Kidney tubule cell (primary cell): Measurements from ENCODE around the gene ZNF326.
"Not testable (repeated sequence)": the region's sequence is repeated elsewhere in the genome, so short reads cannot be mapped to it uniquely, and the experiment has no call there.

Experiments used
- DNase-seq: peaks from one replicate; pipeline ENCODE4 v3.0.0-alpha.2; 2018; ENCODE audit warnings: low spot score

The ZNF326 gene

DNA sequence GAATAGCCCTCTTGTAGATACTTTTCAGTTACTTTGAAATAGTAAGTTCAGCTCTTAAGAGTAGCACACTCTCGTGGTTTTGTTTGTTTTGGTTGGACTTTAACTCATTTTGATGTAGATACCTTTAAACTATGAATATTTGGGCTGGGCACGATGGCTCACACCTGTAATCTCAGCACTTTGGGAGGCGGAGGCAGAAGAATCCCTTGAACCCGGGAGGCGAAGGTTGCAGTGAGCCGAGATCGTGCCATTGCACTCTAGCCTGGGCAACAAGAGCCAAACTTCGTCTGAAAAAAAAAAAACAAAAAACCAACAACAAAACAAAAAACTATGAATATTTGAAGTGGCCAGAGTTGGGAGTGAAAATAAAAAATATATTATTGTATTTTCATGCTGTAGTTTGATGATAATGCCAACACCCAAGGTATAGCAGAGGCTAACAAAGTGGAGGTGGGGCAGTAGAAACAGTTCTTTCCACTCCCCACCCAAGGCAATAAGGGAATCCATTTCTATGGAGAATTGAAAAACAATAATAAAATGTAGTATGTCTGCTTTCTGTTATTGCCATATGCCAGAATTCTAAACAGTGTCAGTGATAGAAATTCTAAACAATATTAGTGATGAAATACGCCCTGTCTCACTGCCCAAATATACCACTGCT, 1.7 kb downstream of the ZNF326 start:
- no peak for DNase-seq

GRCh38 chr1:89997152-89997551, 2.2 kb downstream of the ZNF326 start:
- DNase-seq, result not testable (repeated sequence)

DNA sequence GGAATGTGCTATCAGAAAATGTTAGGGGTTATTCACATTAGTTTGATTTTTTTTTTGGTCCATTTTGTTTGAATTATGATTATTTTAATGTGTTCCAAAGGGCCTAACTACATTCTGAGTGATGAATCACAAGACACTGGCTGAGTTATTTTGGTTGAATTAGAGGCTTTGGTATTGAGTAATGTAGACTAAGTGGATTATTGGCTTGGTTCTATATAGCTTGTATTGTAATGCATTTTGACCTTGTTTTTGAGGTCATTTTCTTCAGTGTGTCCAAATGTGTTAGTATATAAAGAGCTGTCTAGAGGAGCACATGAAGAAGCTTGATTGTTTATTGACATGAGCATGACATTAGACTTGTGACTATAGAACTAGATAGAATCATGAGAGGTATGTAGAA, 3.4 kb downstream of the ZNF326 start:
- no peak for DNase-seq

DNA sequence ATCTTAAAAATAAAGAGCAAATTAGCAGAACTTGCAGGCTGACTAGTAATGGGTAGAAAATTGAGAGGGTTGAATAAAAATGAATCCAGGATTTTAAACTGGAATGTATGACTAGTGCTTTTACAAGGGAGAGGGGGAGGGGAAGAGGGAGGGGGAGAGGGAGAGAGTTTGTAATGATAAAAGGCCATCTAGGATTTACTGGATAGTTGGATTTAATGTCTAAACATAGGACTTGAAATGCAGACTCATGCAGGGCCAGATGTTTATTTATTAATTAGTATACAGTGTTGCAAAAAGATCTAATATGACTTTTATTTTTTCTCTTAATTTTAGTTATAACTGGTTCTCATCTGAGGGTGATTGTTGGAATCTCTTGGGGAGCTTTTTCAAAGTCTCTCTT, 4.3 kb downstream of the ZNF326 start:
- no peak for DNase-seq

DNA sequence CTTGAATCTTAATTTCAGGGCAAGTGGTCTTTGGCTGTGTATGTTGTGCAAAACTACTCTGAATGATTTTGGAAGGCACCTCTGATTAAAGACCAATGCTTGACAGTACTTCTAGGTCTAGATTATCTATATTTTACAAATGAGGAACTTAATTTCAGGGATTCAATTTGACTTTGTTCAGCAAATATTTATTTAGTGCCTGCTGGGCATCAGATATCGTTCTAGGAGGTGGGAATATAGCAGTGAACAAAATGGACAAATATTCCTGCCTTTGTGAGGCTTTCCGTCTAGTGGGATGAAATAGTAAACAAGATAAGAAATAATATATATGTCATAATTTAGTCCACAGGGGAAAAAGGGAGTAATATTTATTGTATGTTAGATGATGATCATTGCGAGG, 4.7 kb downstream of the ZNF326 start:
- no peak for DNase-seq

DNA sequence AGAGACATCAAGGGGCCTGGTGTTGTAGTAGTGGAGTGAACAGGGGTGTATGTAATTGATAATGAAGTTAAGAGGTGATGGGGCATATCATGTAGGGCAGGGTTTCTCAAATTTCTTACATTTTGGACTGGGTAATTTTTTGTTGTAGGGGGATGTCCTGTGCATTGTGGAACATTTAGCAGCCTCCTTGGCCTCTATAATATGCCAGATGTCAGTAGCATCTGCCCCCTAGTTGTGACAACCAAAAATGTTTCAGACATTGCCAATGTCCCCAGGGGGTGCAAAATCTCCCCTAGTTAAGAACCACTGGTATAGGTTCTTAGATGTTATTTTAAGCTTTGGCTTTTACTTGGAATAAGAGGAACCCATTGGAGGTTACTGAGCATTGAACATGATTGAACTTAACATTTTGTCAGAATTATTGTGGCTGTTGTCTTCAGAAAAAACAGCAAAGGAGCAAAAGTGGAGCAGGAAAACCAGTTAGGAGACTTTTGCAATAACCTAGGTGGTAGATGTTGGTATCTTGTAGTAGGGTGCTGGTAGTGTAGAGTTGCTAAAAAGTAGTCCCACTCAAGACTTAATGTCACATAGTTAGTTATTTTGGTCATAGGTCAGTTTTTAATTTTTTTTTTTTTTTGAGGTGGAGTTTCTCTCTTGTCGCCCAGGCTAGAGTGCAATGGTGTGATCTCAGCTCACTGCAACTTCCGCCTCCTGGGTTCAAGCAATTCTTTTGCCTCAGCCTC, 6.2 kb downstream of the ZNF326 start:
- DNase-seq, result no peak

GRCh38 chr1:90007979-90008404, 13.1 kb downstream of the ZNF326 start:
- DNase-seq, result no peak

DNA sequence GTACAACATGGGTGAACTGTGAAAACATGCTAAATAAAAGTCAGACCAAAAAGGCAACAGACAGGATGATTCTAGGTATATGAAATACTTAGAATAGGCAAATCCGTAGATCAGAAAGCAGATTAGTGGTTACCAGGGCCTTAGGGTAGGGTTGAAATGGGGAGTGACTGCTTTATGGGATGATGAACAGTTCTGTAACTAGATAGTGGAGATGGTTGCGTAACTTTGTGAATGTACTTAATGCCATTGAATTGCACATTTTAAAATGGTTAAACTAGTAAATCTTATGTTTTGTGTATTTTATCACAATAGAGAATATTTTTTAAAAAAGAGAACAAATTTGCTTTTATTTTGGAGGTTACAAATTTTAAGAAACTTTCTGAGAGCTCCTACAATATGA, 17.4 kb downstream of the ZNF326 start:
- no peak for DNase-seq

DNA sequence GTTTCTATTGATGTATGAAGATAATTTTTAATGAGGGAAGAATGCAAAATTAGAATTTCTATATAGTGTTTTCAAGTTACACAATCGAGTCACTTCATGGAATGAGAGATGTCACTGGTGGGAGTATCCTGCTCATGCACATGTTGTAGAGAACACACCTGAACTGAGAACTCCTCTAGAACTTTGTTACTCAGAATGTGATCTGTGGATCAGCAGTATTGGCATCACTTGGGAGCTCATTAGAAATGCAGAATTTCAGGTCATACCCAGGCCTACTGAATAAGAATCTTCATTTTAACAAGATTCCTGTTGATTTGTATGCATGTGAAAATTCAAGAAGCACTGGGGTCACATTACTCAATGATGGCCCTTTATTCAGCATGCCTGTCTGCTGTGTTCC, 28.8 kb downstream of the ZNF326 start:
- no peak for DNase-seq

DNA sequence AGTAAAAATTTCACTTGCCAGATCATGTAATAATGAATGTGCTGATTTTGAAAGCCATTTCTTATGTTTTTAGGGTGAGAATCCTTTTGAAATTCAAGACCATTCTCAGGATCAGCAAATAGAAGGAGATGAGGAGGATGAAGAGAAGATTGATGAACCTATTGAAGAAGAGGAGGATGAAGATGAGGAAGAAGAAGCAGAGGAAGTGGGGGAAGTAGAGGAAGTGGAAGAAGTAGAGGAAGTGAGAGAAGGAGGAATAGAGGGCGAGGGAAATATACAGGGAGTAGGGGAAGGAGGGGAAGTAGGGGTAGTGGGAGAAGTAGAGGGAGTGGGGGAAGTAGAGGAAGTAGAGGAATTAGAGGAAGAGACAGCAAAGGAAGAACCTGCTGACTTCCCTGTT, 32.4 kb downstream of the ZNF326 start:
- no peak for DNase-seq

GRCh38 chr1:90039652-90040051, 44.7 kb downstream of the ZNF326 start:
- DNase-seq, result no peak

- no peak for DNase-seq
Observed at GRCh38 chr1:90043586-90043985, 48.7 kb downstream of the ZNF326 start.

DNA sequence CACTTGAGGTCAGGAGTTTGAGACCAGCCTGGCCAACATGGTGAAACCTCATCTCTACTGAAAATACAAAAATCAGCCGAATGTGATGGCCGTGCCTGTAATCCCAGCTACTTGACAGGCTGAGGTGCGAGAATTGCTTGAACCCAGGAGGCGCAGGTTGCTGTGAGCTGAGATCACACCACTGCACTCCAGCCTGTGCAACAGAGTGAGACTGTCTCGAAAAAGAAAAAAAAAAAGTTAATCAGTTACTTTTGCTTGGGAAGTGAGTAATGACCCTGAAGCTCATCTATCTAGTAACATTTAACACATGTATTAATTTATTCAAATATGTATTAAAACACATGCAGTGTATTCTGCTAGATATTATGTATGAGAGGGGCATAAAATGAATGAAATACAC, 49.4 kb downstream of the ZNF326 start:
- DNase-seq, result peak; percentile 76

DNA sequence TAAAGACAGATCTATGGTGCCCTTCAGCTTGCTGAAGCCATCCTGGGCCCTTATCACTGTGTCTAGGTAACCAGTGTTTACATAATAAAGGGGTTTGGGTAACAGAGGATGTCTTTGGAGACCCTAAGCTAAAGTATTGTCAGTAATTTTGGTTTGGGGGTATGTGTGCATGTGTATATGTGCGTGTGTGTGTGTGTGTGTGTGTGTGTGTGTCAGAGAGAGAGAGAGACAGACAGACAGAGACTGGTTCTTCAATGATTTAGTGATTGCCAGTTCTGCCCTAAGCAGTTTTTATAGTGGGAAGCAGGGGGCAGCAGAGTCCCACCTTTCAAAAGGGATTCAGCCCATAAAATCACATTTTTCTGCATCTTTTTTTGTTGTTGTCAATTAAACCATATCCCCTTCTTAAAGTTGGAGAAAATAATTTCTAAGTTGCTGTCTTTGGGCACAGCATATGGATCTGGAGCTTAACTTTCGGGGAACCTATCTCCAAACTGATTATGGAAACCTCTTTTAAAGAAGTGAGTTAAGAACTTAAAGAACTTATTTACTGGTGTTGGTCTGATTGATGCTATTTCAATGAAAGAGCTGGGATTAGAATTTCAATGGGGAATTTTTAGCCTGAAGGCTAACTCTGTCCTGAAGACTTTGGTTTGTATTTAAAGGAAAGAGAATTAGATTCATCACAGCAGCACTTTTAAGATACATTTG, 51.1 kb downstream of the ZNF326 start:
- peak; percentile 30 for DNase-seq

DNA sequence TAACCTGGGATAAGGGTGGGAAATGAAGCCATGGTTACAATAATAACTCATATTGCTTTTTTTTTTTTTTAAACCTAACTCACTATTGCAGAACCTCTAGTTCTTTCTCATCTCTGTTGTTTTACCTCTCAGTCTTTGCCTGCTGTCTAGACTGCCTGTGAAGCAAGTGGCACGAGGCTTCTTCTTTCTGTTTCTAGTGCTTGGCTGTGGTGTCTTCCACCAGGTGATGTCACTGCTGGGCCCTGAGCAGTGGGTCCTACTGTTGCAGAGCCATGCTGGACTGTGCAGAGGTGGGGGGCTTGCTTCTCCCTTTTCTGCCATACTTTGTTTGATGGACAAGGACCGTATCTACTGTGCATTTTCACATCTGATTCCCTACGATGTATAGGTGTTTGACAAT, 51.7 kb downstream of the ZNF326 start:
- no peak for DNase-seq

GRCh38 chr1:90048043-90048442, 53.1 kb downstream of the ZNF326 start:
- DNase-seq, result no peak

DNA sequence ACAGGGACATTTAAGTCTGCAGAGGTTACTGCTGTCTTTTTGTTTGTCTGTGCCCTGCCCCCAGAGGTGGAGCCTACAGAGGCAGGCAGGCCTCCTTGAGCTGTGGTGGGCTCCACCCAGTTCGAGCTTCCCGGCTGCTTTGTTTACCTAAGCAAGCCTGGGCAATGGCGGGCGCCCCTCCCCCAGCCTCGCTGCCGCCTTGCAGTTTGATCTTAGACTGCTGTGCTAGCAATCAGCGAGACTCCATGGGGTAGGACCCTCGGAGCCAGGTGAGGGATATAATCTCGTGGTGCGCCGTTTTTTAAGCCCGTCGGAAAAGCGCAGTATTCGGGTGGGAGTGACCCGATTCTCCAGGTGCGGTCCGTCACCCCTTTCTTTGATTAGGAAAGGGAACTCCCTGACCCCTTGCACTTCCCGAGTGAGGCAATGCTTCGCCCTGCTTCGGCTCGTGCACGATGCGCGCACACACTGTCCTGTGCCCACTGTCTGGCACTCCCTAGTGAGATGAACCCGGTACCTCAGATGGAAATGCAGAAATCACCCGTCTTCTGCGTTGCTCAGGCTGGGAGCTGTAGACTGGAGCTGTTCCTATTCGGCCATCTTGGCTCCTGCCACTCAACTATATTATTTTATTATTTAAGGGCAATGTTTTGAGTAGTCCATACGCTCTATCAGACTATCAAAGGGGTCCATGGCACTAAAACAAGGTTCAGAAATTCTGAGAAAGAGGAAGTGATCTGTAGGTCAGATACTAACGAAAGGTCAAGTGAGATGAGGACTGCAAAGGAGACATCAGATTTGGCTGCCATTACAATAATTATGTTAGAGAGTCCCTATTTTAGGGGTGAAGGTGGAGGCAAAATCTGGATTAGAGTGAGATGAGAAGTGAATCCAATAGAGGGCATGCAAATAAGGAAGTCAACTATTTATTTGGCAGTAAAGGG, 68.1 kb downstream of the ZNF326 start:
- DNase-seq, result not testable (repeated sequence)

- DNase-seq, result not testable (repeated sequence)
Observed at GRCh38 chr1:90064109-90064508, 69.2 kb downstream of the ZNF326 start.

- DNase-seq, result no peak
Observed at GRCh38 chr1:90067194-90067931, 72.5 kb downstream of the ZNF326 start.

DNA sequence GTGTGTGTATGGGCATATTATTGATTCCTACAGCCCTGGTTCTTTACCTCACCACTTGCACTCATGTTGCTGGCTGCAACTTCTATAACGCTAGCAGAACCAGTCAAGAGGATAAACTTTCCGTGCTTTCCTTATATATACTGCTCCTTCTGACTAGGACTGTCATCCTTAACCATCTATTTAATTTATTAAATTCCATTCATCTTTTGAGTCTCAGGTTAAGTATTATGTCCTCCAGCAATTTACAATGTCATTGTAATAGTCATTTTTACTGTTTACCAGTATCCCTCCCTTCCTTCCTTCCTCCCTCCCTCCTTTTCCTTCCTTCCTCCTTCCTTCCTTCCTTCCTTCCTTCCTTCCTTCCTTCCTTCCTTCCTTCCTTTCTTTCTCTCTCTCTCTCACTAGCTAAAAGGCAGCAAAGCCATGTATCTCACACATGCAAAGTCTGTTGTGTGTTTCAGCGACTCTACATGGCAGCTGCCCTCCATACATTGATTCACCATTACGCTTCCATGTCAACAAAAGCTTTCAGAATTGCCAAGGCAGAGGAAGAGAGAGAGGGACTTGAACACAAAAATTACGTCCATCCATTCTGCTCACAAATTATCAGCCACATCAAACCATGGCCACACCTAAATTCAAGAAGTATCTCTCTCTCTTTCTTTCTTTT, 73.8 kb downstream of the ZNF326 start:
- no peak for DNase-seq

GRCh38 chr1:90074137-90074536, 79.2 kb downstream of the ZNF326 start:
- DNase-seq, result no peak
